Activated CD8-positive, alpha-beta T cell treated with anti-CD3 and anti-CD28 coated beads, Interleukin-2, amount 10 ng/mL, durations not matched to agents 7 days and 5 days (primary cell): Measurements from ENCODE around the gene NOS1AP. TPM values are rescaled to one million over a fixed set of nuclear protein-coding genes. Genes with fewer than 3 reads are reported as not detected.
A peak's percentile ranks its signal among the peaks of the same experiment; 100 is the strongest.

ENCODE experiments used
- ATAC-seq: fragments of 150-1000 bp; cut with Tn5 transposase; one replicate; pipeline ENCODE4 v1.10.0; 2021; ENCODE audit warnings: moderate library complexity
- CTCF ChIA-PET: fragments of 350-600 bp; sonication (Branson Sonifier 250); formaldehyde crosslinking; loops from one replicate; lab custom pipeline; 2021; ENCODE audit warnings: antibody characterized with exemption; lab: Charles Lee
- POLR2A ChIA-PET: fragments of 350-600 bp; sonication (Branson Sonifier 250); formaldehyde crosslinking; loops from one replicate; lab custom pipeline; 2021; ENCODE audit warnings: antibody characterized with exemption; lab: Charles Lee
- DNase-seq: peaks from one replicate; pipeline ENCODE4 v3.0.0-alpha.2; 2020
- H3K27ac Mint-ChIP-seq: one replicate; pipeline ENCODE4 v1.8.0; 2021; ENCODE audit warnings: mild to moderate bottlenecking, mixed read lengths
- H3K27me3 Mint-ChIP-seq: one replicate; pipeline ENCODE4 v1.8.0; 2021; ENCODE audit warnings: low read depth, mixed read lengths
- H3K36me3 Mint-ChIP-seq: one replicate; pipeline ENCODE4 v1.8.0; 2021; ENCODE audit warnings: low read depth, mixed read lengths
- H3K4me1 Mint-ChIP-seq: one replicate; pipeline ENCODE4 v1.8.0; 2021; ENCODE audit warnings: low read depth, mixed read lengths
- H3K4me3 Mint-ChIP-seq: one replicate; pipeline ENCODE4 v1.8.0; 2021; ENCODE audit warnings: mild to moderate bottlenecking, mixed read lengths
- H3K9me3 Mint-ChIP-seq: one replicate; pipeline ENCODE4 v1.8.0; 2022; ENCODE audit warnings: mixed read lengths; ENCODE audit not compliant: insufficient read depth
- total RNA-seq, 2 experiments: library from RNA; stranded (reverse); gene quantifications; one replicate each; pipeline ENCODE4 v1.2.3, GENCODE V29; 2021

Gene NOS1AP
- total RNA-seq, 2 experiments from 2014 or later = not detected

- ChIA-PET POLR2A (no interaction called here), CTCF (no interaction called here)
- Mint-ChIP-seq H3K27me3 (no peaks in the 10 kb centered on the region), H3K36me3 (no peaks in the 10 kb centered on the region), H3K4me1 (no peaks in the 10 kb centered on the region), H3K9me3 (no peaks in the 10 kb centered on the region), H3K4me3 (no peak overlapping the region), H3K27ac (no peak overlapping the region)
- DNase-seq (no peak), ATAC-seq (no peak)
These were observed 214.9 kb downstream of the NOS1AP start for GRCh38 chr1:162284206-162284955.

- no peaks in the 10 kb centered on the region for H3K9me3 Mint-ChIP-seq
- POLR2A ChIA-PET = no interaction called here
These were observed 215.7 kb downstream of the NOS1AP start for GRCh38 chr1:162285149-162285561.

GRCh38 chr1:162291000-162291399 lies 221.5 kb downstream of the NOS1AP start:
- ATAC-seq (no peak), DNase-seq (no peak)
- Mint-ChIP-seq H3K4me1 (no peaks in the 10 kb centered on the region), H3K27ac (no peak overlapping the region), H3K9me3 (no peaks in the 10 kb centered on the region), H3K4me3 (no peak overlapping the region), H3K36me3 (no peaks in the 10 kb centered on the region), H3K27me3 (peaks cover 2% of the 10 kb centered on the region)
- ChIA-PET POLR2A (no interaction called here), CTCF (no interaction called here)

More at GRCh38 chr1:162285149-162285561, 215.7 kb downstream of the NOS1AP start:
- CTCF ChIA-PET = no interaction called here
- Mint-ChIP-seq H3K27me3 (no peaks in the 10 kb centered on the region), H3K27ac (no peak overlapping the region), H3K4me1 (no peaks in the 10 kb centered on the region), H3K4me3 (no peak overlapping the region), H3K36me3 (no peaks in the 10 kb centered on the region)
- no peak for ATAC-seq
- DNase-seq = no peak

GRCh38 chr1:162292422-162292849 lies 222.9 kb downstream of the NOS1AP start:
- Mint-ChIP-seq H3K4me3 (no peak overlapping the region), H3K36me3 (no peaks in the 10 kb centered on the region), H3K4me1 (no peaks in the 10 kb centered on the region), H3K9me3 (no peaks in the 10 kb centered on the region), H3K27ac (no peak overlapping the region), H3K27me3 (peaks cover 2% of the 10 kb centered on the region)
- CTCF ChIA-PET = no interaction called here
- DNase-seq (no peak), ATAC-seq (no peak)
- POLR2A ChIA-PET = no interaction called here

- no peak overlapping the region for H3K27ac Mint-ChIP-seq
- ChIA-PET CTCF (no interaction called here), POLR2A (no interaction called here)
- DNase-seq (no peak), ATAC-seq (no peak)
- H3K9me3 Mint-ChIP-seq = no peaks in the 10 kb centered on the region
- H3K4me3 Mint-ChIP-seq = no peak overlapping the region
- H3K36me3 Mint-ChIP-seq = no peaks in the 10 kb centered on the region
- H3K27me3 Mint-ChIP-seq = peaks cover 2% of the 10 kb centered on the region
- H3K4me1 Mint-ChIP-seq = no peaks in the 10 kb centered on the region
These were observed 223.7 kb downstream of the NOS1AP start for GRCh38 chr1:162293073-162293692.

GRCh38 chr1:162294015-162294414 lies 224.5 kb downstream of the NOS1AP start:
- ChIA-PET POLR2A (no interaction called here), CTCF (no interaction called here)
- Mint-ChIP-seq H3K4me3 (no peak overlapping the region), H3K9me3 (no peaks in the 10 kb centered on the region), H3K27me3 (peaks cover 2% of the 10 kb centered on the region), H3K36me3 (no peaks in the 10 kb centered on the region), H3K27ac (no peak overlapping the region), H3K4me1 (no peaks in the 10 kb centered on the region)
- DNase-seq = no peak
- ATAC-seq = no peak

- ChIA-PET POLR2A (no interaction called here), CTCF (no interaction called here)
- Mint-ChIP-seq H3K27me3 (peaks cover 5% of the 10 kb centered on the region), H3K36me3 (no peaks in the 10 kb centered on the region), H3K4me1 (no peaks in the 10 kb centered on the region), H3K4me3 (no peak overlapping the region), H3K9me3 (no peaks in the 10 kb centered on the region), H3K27ac (peak overlapping the region; percentile 19)
- ATAC-seq (no peak), DNase-seq (no peak)
These were observed 227.7 kb downstream of the NOS1AP start for GRCh38 chr1:162297208-162297607.

GRCh38 chr1:162298266-162298665 lies 228.8 kb downstream of the NOS1AP start:
- Mint-ChIP-seq H3K9me3 (no peaks in the 10 kb centered on the region), H3K27ac (no peak overlapping the region), H3K4me1 (no peaks in the 10 kb centered on the region), H3K36me3 (no peaks in the 10 kb centered on the region), H3K27me3 (peaks cover 5% of the 10 kb centered on the region), H3K4me3 (no peak overlapping the region)
- CTCF ChIA-PET = no interaction called here
- DNase-seq (no peak), ATAC-seq (no peak)
- POLR2A ChIA-PET = no interaction called here

GRCh38 chr1:162299018-162299417 lies 229.5 kb downstream of the NOS1AP start:
- ChIA-PET CTCF (no interaction called here), POLR2A (no interaction called here)
- H3K4me1 Mint-ChIP-seq = no peaks in the 10 kb centered on the region
- DNase-seq = no peak
- H3K9me3 Mint-ChIP-seq = no peaks in the 10 kb centered on the region
- H3K27me3 Mint-ChIP-seq = peaks cover 3% of the 10 kb centered on the region
- no peak overlapping the region for H3K27ac Mint-ChIP-seq
- ATAC-seq = no peak
- no peak overlapping the region for H3K4me3 Mint-ChIP-seq
- no peaks in the 10 kb centered on the region for H3K36me3 Mint-ChIP-seq

- H3K9me3 Mint-ChIP-seq = no peaks in the 10 kb centered on the region
- CTCF ChIA-PET = no interaction called here
- no peak overlapping the region for H3K27ac Mint-ChIP-seq
- no peaks in the 10 kb centered on the region for H3K4me1 Mint-ChIP-seq
- H3K27me3 Mint-ChIP-seq = peaks cover 3% of the 10 kb centered on the region
- ATAC-seq = no peak
- POLR2A ChIA-PET = no interaction called here
- no peaks in the 10 kb centered on the region for H3K36me3 Mint-ChIP-seq
- no peak for DNase-seq
- no peak overlapping the region for H3K4me3 Mint-ChIP-seq
These were observed 230.8 kb downstream of the NOS1AP start for GRCh38 chr1:162300057-162300917.

GRCh38 chr1:162301696-162302095 lies 232.2 kb downstream of the NOS1AP start:
- ChIA-PET CTCF (no interaction called here), POLR2A (no interaction called here)
- DNase-seq (no peak), ATAC-seq (no peak)
- Mint-ChIP-seq H3K4me3 (no peak overlapping the region), H3K27me3 (peaks cover 3% of the 10 kb centered on the region), H3K36me3 (no peaks in the 10 kb centered on the region), H3K9me3 (no peaks in the 10 kb centered on the region), H3K4me1 (no peaks in the 10 kb centered on the region), H3K27ac (no peak overlapping the region)
